CD1c-positive myeloid dendritic cell (primary cell): ENCODE data around the gene OSBPL2.

Experiments
- DNase-seq: peaks from one replicate; pipeline ENCODE4 v3.0.0-alpha.2; 2016; ENCODE audit errors: extremely low spot score

OSBPL2 gene

DNA sequence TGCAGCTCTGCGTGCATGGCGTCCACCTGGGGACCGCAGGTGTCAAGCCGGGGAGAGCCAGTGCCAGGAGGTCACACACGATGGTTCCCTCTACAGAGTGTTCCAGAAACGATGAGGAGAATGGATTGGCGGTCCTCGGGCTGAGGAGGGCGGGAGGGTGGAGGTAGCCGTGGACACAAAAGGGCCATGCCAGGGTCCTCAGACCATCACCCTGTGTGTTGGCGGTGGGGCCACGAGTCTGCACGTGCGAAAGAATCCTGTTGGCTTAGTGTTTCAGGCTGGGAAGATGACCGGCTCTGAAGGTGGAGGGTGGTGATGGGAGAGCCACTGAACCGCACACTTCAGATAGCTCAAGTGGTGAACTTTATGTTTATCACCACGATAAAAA, 31.9 kb upstream of the OSBPL2 start:
- DNase-seq: no peak

DNA sequence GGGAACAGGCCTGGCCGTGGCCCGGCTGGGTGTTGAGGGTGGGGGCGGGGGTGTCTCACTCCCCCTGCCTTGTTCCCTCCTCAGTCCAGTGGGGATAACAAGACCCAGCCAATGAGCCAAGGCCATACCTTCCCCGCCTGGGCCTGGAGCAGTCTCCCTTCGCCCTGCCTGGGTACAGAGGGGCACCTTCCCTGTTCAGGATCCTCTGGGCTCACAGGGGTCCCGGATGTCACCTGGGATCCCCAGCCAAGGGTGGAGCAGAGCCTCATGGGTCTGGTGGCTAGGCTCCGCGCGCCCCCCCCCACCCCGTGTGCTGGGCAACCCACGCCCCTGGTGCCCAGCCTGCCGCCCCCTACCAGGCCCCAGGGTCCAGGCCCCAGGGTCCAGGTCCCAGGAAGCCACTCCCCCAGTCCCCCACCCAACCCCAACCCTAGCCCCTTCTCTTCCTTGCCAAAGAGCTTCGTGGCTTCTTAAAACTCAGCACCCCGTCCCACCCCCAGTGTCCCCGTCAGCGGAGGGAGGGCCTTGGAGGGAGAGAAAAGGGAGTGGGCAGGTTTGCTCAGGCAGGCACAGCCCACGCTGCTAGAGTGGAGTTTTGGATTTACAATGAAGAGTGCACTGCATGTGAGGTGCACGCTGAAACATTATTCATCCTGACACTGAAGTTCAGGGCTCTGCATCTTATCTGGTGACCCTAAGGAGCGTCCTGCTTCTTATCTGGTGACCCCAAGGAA, 30.1 kb upstream of the OSBPL2 start:
- DNase-seq: no peak

DNA sequence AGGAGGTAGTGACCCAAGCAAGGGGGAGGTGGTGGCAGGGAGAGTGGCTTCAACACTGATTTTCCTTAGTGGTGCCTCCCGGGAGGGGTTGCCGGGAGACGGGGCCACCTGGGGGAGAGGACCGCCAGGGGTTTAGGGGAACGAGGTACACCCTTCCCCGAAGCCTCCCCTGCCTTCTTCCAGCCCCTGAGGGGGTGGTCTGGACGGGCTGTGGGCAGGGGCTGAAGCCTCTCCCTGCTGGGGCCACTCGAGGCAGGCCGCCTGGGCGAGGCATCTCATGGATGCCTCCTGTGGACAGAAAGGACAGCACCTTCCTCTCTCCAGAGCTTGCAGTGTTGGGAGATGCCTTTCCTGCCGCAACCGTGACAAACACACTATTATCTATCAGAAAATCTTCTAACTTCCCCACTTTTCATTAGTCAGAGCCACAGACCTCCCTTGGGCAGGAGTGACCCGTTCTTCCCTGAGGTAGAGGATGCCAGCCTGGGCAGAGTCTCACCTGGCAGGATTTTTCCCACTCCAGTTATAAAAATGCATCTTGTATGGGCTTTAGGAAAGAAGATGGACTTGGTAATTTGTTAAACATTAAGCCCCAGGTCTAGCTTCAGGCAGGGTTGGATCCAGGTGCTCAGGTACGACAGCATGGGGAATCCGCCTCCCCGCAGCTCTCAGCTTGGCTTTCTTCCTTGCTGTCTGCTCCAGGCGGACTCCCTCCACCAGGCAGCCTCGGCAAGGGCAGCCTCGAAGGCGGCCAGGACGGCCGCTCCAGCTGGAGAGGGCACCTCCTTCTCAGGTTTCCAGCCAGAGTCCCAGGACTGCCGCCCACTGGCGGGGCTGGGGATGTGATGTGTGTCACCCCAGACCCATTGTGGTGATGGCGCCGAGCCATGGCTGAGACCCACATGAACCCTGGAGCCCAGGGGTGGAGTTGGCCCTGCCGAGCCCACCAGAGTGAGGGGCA, 29.2 kb upstream of the OSBPL2 start:
- DNase-seq: no peak

DNA sequence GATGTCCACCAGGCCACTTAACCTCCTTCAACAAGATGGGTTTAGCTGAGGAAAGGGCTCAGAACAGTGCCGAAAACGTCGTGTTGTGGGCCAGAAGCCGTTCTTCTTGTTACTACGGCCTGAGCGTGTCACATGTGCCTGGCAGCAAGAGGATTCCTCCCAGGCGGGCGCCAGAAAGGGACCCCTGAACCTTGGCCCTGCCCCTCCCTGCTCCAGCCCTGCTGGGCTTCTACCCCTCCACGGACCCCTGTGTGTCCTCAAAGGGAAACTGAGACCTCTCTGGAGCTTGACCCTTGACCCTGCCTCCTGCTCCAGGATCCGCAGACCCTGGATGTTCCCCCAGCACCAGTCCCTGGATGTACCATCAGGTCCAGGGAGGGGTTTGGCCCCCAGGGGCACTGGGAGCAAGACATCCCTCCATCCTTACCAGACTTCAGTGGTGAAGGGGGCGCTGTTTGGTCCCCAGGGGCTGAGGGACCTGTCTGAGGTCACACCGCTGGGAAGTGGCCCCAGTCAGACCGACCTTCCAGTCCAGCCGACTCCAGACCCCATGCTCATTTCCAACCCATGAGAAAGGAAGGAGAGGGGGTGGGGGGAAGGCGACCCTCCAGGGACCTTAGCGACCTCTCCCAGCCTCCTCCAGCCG, 28.3 kb upstream of the OSBPL2 start:
- no peak for DNase-seq

DNA sequence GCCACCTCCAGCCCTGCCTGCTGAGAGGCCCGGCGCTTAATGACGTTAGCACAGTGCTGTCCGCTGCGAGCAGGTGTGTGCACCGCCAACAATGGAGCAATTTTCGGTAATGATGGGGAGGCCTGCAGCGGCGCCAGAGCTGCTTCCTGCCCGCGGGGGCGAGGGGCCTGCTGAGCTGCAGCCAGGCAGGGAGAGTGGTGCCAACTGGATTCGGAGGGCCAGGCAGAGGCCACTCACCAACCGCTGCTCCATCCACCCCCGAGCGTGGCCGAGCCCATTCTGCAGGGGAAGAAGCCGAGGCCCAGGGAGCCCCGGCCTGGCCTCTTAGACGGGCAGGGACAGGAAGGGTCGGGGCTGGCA, 27.8 kb upstream of the OSBPL2 start:
- no peak for DNase-seq

DNA sequence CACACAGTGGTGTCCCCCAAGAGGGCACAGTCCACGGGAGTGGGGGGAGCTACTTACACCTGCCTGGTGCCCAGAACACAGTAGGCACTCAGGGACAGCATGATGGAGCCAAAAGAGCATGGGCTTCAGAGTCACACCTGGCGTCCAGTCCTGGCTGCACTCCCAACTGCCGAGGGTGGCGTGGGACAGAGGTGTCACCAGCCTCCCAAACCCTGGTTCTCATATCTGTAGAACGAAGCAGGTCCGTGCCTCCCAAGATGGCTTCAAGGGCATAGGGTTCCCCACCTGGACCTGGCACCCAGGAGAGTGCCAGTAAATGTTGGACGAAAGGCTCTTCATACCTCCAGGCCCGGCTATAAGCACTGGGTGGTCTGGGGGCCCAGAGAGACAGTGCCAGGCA, 27.1 kb upstream of the OSBPL2 start:
- DNase-seq: no peak

DNA sequence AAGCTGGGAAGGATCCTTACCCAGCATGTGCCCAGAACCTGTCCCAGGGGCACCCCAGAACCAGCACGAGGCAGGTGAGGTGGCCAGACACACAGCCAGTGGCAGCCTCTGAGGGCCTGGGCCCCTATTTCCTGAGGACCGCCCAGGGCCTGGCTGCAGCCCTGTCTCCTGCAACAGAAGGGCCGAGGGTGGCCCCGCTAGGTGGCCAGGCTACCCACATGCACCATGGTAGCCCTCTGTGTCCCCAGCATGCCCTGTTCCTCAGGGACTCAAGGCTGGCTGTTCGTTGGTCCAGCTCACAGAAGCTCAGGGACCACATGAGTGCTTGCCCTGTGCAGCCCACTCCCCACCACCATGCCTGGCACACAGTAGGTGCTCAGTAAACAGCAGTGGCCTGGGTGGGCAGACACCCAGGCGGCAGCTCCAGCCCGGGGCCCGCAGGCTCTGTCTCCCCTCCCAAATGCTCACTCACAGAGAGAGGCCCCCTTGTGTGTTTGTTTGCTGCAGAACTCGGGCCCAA, 26.5 kb upstream of the OSBPL2 start:
- no peak for DNase-seq

DNA sequence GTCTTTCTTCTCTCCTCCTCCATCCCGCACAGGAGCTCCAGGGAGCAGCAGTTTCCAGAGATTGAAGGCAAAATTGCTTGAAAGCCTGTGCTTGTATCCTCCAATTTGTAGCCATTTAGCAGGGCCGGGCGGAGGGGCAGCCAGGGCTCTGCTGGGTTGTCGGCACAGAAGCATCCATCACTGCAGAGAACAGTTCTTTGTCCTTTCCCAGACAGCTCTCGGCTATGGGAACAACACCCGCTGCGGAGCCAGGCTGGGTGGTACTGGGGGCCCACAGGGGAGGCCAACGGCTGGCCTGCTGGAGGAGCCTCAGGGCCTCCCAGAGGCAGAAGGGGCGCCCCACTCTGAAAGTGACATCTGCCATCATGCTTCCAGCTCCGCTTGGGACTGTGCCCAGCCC, 26.0 kb upstream of the OSBPL2 start:
- DNase-seq: no peak

DNA sequence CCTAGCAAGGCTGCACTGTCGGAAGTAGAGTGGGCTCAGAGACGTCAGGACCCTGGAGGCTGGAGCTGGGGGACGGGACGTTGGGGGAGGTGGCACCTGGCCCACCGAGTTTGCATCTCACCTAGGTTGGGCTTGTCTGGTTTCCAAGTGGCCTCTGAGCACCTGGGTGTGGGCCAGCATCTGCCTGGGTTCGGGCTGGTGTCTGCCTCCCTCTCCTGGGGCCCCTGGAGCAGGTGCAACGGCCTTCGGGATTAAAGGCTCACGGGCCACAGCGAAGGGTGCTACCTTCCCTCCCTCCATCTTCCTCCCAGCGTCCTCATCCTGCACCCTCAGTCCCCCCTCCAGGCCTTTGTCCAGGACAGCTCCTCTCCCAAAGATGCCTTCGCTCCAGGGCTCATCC, 24.3 kb upstream of the OSBPL2 start:
- DNase-seq: no peak

DNA sequence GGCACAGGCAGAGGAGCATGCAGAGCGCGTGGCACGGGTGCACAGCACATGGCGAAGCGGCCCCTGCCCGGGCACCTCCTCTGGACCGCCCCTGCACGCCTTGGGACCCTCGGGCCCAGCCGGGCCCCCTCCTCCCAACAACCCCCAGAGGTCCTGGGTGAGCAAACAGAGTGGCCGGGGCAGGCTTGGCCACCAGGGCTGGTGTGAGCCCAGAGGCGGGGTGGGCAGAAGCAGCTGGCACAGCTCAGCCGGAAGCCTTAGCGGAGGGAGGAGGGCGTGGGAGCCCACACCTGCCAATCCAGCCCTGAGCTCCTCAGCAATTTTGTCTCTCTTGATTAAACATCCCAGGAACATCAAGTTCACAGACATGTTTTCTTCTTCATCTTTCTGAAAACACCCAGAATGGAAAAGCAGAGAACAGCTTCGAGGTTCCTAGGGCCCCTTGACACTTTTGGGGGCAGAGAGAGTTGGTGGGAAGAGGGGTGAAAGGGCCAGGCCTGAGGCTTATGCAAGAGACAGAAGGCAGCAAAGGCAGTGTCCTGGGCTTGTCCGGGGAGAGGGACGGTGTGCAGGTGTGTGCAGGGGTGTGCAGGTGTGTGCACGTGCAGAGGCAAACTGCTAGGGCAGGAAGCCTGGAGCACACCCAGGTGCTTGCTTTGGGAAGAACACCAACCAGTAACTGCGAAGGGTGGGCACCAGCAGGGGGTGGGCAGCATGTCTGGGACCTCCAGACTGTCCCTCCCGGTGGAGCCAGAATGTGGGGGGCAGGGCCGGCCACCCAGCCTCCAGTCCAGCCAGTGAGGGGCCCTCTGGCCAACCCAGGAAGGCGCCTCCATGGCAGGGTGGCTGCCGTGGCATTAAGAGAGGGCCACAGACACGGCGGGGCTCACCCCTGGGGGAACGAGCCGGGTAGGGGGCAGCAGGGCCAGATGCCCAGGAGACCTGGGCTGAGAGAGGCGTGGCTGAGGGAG, 23.0 kb upstream of the OSBPL2 start:
- DNase-seq: no peak

DNA sequence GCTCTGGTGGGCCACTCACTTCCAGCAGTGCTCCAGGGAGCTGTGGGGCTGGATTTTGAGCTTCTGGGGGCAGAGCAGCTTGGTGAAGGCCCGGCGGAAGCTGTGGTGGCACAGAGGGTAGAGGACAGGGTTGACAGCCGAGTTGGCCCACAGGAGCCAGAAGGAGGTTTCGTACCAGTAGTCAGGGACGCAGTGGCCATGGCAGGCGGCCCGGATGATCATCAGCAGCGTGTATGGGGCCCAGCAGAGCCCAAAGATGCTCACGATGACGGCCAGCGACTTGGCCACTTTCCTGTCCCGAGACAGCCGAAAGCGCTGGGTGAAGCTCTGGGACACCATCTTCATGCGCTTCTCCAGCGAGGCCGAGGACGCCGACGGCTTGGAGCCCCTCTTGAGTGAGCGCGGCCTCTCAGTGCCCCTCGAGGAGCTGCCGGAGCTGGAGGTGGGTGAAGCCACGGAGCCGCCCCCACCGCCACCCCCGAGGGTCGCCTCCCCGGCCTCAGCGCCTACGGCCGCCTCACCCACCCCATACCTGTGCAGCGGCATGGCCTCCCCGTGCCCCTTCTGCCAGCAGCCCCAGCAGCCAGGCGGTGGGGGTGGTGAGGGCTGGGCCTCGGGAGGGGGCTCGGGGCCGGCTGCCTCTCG, 22.2 kb upstream of the OSBPL2 start:
- DNase-seq: no peak

DNA sequence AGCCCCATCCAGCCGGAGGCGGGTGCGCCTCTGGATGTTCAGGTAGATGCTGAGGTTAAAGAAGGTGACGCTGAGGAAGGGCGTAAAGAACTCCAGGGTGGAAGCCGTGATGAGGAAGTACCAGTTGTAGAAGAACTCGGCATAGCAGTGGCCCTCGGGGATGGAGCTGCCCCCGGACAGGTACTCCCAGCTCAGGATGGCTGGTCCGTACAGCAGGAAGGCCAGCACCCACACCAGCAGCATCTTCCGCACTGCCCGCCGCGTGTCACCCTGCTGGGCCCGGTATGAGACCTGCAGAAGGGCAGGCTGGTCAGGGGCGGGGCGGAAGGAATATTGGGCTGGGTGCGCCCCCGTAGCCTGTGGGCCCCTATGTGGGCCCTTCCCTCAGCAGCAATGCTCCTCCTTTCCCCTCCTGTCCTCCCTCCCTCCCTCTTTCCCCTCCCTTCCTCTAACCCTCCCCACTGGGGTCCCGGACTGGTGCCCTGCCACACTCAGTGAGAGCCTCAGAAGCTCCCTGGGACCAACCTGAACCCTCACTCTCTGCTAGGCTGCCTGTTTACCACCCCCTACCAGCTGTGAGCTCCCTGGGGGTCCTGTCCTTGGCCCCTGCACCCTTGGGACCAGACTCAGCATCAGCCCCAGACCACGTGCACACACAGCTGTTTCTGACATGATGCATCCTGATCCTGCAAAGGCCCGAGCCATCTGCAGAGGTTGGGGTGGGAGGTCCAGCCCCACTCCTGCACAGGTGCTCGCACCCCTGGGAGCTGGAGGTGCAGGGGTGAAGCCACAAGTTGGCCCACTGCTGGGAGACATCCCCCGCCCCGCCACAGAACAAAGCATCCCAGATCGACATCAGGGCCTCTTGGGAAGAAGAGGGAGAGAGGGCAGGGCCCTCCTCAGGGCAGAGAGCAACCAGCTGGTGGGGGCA, 21.4 kb upstream of the OSBPL2 start:
- DNase-seq: no peak

DNA sequence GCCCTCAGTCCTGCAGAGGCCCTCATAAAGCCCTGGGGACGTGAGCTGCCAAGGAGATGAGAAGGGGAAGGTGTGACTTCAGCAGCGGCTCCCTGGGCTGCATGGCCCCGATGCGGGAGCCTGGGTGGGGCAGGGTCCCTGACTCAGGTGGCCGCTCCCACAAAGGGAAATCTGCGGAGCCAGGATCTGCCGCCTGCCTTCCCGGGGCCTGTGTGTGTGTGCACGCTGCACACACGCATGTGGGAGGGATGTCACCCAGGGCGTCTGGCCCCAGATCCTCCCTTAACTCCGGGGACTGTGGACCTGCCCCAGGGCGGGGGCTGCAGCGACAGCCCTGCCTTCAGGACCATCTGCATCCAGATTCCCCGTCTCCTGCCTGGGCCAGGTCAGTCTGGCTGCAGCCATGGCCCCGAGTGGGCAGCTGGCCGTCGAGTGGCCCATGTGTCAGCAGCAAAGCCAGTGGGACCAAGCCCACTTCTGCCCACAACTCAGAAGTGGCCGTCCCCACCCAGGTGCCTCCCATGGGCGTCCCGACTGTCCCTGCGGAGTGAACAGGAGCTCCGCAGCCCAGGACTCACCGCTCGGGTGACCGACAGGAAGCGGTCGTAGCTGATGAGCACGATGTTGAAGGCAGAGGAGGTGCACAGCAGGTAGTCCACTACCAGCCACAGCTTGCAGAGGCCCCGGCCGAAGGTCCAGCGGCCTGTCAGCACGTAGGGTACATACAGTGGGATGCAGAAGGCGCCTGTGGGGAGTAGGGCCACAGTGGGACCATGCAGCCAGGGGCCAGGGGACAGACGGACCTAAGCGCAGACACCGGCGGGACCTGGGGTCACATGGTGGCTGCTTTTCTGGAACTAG, 20.2 kb upstream of the OSBPL2 start:
- DNase-seq: no peak

DNA sequence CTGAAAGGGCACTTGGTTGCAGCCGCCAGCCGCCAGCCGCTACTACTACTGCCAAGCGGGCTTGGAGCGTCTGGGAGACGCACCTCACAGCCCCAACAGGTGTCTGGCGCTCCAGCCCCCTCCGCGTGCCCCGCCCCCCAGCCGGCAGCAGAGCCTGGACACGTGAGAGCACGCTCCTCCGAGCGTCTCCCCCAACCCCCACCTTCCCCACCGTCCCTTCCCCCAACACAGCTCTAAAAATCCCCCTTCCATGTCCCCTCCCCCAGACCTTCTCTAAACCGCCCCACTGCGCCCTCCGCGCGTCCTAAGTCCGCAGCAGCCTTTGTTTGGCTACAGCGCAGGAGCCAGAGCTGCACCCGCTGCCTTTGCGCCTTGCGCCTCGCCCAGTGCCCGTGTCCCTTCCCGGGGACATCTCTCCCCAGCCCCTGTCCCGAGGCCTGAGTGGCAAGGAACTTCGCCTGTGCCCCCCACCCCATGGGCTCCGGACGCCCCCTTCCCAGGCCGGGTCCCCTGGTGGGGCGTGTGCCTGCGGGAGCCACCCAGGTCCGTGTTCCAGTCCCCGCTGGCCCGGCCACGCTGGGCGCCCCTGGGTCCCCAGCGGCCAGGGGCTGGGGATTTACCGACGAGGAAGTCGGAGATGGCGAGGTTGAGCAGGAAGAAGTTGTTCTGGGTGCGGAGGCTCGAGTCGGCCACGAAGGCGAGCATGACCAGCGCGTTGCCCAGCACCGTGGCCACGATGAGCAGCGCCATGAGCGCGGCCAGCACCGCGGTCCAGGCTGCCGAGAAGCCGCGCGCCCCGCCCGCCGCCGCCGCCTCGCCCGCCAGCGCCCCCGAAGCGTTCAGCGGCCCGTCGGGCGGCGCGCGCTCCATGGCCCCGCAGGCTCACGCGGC, 19.0 kb upstream of the OSBPL2 start:
- no peak for DNase-seq

DNA sequence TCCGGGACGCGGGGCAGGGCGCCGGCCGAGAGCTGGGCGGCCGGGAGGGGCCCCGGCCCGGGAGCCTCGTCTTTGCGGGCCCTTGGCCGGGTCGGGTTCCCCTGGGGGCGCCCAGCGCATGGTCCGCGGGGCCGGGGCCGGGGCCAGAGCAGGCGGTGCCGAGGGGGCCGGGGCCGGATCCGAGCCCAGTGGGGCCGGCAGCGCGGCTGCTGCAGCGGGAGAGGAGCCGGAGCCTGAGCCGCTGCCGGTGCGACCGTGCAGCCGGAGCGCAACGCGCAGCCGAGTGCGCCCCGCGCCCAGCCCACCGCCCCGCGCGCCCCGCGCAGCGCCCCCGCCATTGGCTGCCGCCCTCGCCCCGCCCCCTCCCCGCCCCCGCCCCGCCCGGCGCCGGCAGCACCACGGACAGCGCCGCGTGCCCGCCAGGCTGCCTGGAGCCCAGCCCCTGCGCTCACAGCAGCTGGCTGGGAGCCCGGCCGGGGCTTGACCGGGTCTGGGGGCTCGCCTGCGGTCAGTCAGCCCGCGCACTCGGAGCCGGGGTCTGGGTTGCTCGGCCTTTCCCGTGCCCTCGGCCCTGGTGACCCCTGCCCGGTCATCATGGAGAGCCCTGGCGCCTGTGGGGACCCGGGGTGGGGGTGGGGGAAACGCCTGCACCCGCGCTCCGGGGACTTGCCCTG, 18.2 kb upstream of the OSBPL2 start, which contains the start of gene HRH3:
Gene HRH3 (minus strand): TSS at position 287 of the 674 bp plus-strand sequence. CDS start 308 bp downstream, outside the sequence.
- peak; percentile 15 for DNase-seq

DNA sequence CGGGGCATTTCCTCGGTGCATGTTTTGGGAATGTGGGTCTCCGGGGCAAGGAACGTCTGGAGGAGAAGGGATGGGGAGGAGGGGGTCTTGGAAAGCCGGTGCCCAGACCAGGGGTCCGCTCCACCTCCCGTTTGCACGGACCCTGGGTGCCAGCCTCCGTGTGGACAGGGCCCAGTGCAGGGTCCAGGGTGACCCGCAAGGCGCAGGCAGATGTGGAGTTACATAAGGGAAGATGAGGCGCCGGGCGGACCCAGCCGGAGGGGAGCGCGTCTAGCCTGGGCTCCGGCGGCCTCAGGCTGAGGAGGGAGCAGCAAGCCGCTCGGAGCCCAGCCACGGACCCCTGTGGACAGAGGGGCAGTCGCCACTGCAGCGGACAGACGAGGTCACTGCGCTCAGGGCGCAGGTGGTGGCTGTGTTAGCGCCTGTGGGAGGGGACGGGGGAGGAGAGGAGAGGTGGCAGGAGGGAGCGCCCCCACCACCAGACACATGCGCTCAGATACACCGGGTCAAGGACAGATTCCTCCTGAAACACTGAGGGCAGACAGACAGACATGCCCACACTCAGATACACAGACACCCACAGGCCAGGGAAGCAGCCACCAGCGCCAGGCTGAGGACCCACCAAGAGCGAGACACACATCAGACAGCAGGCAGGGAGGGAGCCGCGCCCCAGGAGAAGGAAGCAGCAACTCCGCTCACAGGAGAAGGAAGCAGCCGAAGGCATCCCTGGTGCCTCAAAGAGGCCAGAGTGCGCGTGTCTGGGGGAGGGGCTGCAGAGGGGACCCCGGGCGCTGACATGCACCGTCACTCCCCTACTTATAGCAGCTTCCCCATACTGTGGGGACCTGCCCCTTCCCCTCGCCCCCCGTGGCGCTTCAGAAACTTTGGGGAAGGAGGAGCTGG, 17.4 kb upstream of the OSBPL2 start:
- DNase-seq: no peak
